Osteocyte (in vitro differentiated cells): ENCODE results near the gene KLF11. TPM values are rescaled to one million over a fixed set of nuclear protein-coding genes. Genes with fewer than 3 reads are reported as not detected.

ENCODE experiments used
- DNase-seq: peaks from one replicate; pipeline ENCODE4 v3.0.0; 2021; ENCODE audit warnings: mixed read lengths; ENCODE audit not compliant: unreplicated experiment; ENCODE audit errors: extremely low spot score
- H3K27ac Mint-ChIP-seq: one replicate; pipeline ENCODE4 v1.8.0; 2021; ENCODE audit warnings: mild to moderate bottlenecking, mixed read lengths; ENCODE audit not compliant: unreplicated experiment
- H3K27me3 Mint-ChIP-seq: one replicate; pipeline ENCODE4 v1.8.0; 2021; ENCODE audit warnings: mixed read lengths; ENCODE audit not compliant: unreplicated experiment
- H3K36me3 Mint-ChIP-seq: one replicate; pipeline ENCODE4 v1.8.0; 2021; ENCODE audit warnings: mixed read lengths; ENCODE audit not compliant: unreplicated experiment
- H3K4me1 Mint-ChIP-seq: one replicate; pipeline ENCODE4 v1.8.0; 2021; ENCODE audit warnings: mixed read lengths; ENCODE audit not compliant: unreplicated experiment
- H3K4me3 Mint-ChIP-seq: one replicate; pipeline ENCODE4 v1.8.0; 2021; ENCODE audit warnings: mild to moderate bottlenecking, moderate library complexity, mixed read lengths; ENCODE audit not compliant: unreplicated experiment
- H3K9me3 Mint-ChIP-seq: one replicate; pipeline ENCODE4 v1.8.0; 2021; ENCODE audit warnings: mixed read lengths; ENCODE audit not compliant: unreplicated experiment
- total RNA-seq: library from RNA; stranded (reverse); gene quantifications from 2 replicates; pipeline ENCODE4 v1.2.1, GENCODE V29; 2021
- TF ChIP-seq, protein P1 (sequence below): fragments of 200-600 bp; sonication (generic); IDR thresholded peaks from 2 replicates; pipeline ENCODE4 v1.5.0; 2021; ENCODE audit warnings: antibody characterized with exemption, mild to moderate bottlenecking, moderate library complexity

Gene KLF11
- total RNA-seq, 1 donor from 2014 or later: 17.4 TPM

DNA sequence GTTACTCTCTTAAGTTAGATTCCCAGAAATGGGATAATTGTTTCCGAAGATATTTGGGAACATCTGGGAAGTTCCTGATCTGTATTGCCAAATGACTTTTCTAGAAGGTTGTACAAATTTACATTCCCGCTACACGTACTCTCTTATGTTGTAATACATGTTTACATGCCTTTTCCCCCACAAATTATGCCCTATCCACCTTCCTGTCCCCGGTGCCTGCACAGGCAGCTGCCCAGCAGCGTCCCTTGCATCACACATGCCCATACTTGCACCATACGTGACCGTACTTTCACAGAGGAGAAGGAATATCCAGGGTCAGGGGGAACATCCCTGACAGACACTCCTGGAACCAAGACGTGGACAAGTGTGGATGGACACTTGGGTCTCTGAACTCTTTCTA, 24.2 kb upstream of the KLF11 start:
- Mint-ChIP-seq H3K9me3 (no peaks in the 10 kb centered on the region), H3K36me3 (peaks cover 1% of the 10 kb centered on the region), H3K27ac (no peak overlapping the region), H3K4me1 (no peaks in the 10 kb centered on the region), H3K4me3 (no peak overlapping the region), H3K27me3 (peaks cover 28% of the 10 kb centered on the region)
- DNase-seq: no peak
- TF ChIP-seq, protein P1, sequence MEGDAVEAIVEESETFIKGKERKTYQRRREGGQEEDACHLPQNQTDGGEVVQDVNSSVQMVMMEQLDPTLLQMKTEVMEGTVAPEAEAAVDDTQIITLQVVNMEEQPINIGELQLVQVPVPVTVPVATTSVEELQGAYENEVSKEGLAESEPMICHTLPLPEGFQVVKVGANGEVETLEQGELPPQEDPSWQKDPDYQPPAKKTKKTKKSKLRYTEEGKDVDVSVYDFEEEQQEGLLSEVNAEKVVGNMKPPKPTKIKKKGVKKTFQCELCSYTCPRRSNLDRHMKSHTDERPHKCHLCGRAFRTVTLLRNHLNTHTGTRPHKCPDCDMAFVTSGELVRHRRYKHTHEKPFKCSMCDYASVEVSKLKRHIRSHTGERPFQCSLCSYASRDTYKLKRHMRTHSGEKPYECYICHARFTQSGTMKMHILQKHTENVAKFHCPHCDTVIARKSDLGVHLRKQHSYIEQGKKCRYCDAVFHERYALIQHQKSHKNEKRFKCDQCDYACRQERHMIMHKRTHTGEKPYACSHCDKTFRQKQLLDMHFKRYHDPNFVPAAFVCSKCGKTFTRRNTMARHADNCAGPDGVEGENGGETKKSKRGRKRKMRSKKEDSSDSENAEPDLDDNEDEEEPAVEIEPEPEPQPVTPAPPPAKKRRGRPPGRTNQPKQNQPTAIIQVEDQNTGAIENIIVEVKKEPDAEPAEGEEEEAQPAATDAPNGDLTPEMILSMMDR: no peak

- no peak for DNase-seq
- H3K27me3 Mint-ChIP-seq: peaks cover 28% of the 10 kb centered on the region
- H3K27ac Mint-ChIP-seq: no peak overlapping the region
- H3K4me1 Mint-ChIP-seq: no peaks in the 10 kb centered on the region
- TF ChIP-seq, protein P1: no peak
- H3K4me3 Mint-ChIP-seq: no peak overlapping the region
- H3K9me3 Mint-ChIP-seq: no peaks in the 10 kb centered on the region
- H3K36me3 Mint-ChIP-seq: peaks cover 1% of the 10 kb centered on the region
Observed at GRCh38 chr2:10019602-10020400, 23.5 kb upstream of the KLF11 start.

- Mint-ChIP-seq H3K4me1 (no peaks in the 10 kb centered on the region), H3K4me3 (no peak overlapping the region), H3K9me3 (no peaks in the 10 kb centered on the region)
Observed at GRCh38 chr2:10022041-10022421, 21.3 kb upstream of the KLF11 start.

DNA sequence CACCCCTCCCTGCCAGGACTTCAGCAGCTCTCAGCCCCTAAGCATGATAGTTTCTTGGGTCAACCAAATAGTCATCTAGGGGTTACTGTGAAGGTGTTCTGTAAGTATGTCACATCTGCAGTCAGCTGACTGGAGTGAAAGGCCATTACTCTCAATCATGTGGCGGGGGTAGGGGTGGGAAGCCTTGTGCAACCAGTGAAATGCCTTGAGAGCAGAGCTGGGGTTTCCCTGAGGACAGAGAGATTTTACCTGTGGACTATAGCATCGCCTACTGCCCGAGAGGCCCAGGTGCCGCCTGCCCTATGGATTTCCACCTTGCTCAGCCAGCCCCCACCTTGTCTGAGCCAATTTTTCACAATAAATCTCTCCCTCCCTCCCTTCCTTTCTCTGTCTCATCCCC, 20.9 kb upstream of the KLF11 start:
- TF ChIP-seq, protein P1: no peak
- no peaks in the 10 kb centered on the region for H3K4me1 Mint-ChIP-seq
- no peak overlapping the region for H3K27ac Mint-ChIP-seq
- no peaks in the 10 kb centered on the region for H3K9me3 Mint-ChIP-seq
- H3K36me3 Mint-ChIP-seq: no peaks in the 10 kb centered on the region
- H3K4me3 Mint-ChIP-seq: no peak overlapping the region
- peaks cover 20% of the 10 kb centered on the region for H3K27me3 Mint-ChIP-seq
- no peak for DNase-seq

More at GRCh38 chr2:10022041-10022421, 21.3 kb upstream of the KLF11 start:
- TF ChIP-seq, protein P1: no peak
- no peak overlapping the region for H3K27ac Mint-ChIP-seq
- H3K36me3 Mint-ChIP-seq: no peaks in the 10 kb centered on the region
- no peak for DNase-seq
- H3K27me3 Mint-ChIP-seq: peaks cover 23% of the 10 kb centered on the region

GRCh38 chr2:10022966-10023662, 20.2 kb upstream of the KLF11 start:
- no peaks in the 10 kb centered on the region for H3K9me3 Mint-ChIP-seq
- DNase-seq: no peak
- H3K27ac Mint-ChIP-seq: no peak overlapping the region
- H3K4me1 Mint-ChIP-seq: no peaks in the 10 kb centered on the region
- TF ChIP-seq, protein P1: peak; percentile 14
- H3K36me3 Mint-ChIP-seq: no peaks in the 10 kb centered on the region
- H3K4me3 Mint-ChIP-seq: no peak overlapping the region
- peaks cover 14% of the 10 kb centered on the region for H3K27me3 Mint-ChIP-seq
